Measurements from ENCODE around the gene EARS2.

DNA sequence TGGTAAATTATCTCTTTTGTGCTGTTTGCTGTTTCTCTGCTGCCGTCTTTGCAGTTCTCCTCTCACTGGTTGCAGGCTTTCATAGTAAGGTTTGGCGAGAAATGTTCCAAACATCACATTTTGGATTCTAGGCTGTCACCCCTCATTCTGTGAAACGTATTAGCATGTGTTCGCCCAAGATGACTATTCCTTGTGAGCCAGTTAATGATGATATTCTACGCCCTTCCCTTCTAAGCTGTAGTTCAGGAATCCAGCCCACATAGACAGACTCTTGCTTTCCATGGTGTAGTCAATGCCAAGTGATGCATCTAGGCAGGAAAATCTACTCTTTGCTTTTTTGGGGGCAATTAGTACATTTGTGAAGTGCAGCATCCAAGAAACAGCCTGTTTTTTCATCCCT is 14.7 kb upstream of the EARS2 start:
- TF ChIP-seq CTCF (IDR thresholded peaks at IDR 0.05) (no peak), ZFX (IDR thresholded peaks at IDR 0.05; ENCODE audit: borderline replicate concordance) (no peak)

Data from 22Rv1 (cell line).